ENCODE data around the gene CIAPIN1. TPM values are rescaled to one million over a fixed set of nuclear protein-coding genes. Genes with fewer than 3 reads are reported as not detected.
"Not testable (repeated sequence)": the region's sequence is repeated elsewhere in the genome, so short reads cannot be mapped to it uniquely, and the experiment has no call there.

Gene CIAPIN1
- polyA plus RNA-seq, 10 donors, result 48.7 to 67.3 (median 57.0) TPM

DNA sequence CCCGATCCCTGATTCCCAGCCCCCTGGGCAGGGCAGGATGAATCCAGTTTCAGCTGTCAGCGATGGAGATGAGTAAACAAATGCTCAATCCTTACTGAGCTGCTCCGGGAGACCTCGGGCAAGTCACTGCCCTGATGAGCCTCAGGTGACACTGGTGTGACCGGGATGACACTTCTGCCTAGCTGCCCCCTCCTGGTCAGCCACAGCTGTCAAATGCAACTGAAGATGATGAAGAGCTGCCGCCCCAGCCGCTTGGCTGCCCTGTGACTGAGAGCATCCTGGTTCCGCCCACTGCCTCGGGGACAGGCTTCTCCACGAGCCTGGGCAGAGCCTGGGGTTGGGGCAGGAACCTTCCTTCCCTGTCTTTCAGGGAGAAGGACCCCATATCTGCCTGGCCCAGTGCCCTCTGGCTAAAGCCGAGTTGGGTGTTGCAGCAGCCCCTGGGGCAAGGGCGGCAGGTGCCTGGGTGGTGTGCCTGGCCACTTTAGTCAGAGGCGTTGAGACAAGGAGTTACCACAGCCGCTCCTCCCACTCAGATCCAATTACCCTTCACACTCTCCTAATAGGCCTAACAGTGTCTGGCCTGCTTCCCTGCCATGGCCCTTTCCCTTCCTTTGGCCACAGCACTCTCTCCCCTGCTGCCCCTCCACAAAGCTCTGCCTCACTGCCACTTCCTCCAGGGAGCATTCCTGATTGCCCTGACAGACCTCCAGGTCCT, 37.2 kb downstream of the CIAPIN1 start:
- no peak for DNase-seq

DNA sequence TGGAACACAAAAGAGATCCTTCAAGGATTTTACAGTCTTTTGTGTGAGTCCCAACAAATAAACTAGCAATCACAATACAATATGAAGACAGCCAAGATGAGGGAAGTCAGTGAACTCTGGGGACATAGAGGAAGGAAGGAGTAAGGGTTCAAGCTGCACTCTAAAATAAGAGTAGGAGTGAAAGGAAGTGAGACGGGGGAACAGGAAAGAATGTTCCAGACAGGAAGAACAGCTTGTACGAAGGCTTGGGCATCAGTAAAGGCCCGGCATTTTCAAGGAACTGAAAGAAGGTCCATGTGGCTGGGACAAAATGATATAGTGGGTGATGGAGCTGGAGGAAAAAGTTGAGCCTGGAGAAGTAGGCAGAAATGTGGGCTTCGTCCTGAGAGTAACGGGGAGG, 38.1 kb downstream of the CIAPIN1 start:
- DNase-seq, result no peak

DNA sequence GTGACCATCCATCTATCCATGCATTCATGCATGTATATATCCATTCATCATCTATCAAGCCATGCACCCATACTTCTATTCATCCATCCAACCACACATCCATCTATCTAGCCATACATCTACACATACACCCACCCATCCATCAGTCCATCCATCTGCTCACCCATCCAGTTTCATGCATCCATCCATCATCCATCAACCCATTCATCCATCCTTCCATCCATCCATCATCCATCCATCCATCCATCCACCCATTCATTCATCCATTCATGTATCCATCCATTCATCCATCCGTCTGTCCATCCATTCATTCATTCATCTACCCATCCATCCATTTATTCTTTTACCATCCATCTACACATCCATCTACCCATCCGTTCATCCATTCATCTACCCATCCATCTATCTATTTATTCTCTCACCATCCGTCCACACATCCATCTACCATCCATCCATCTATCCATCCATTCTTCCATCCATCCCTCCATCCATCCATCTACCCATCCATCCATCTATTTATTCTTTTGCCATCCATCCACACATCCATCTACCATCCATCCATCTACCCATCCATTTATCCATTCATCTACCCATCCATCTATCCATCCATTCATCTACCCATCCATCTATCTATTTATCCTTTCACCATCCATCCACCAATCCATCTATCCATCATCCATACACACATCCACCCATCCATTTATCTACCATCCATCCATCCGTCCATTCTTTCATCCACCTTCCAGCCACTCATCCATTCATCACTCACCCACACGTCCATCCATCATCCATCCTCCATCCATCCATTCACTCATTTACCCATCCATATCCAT, 39.4 kb downstream of the CIAPIN1 start:
- DNase-seq, result no peak

DNA sequence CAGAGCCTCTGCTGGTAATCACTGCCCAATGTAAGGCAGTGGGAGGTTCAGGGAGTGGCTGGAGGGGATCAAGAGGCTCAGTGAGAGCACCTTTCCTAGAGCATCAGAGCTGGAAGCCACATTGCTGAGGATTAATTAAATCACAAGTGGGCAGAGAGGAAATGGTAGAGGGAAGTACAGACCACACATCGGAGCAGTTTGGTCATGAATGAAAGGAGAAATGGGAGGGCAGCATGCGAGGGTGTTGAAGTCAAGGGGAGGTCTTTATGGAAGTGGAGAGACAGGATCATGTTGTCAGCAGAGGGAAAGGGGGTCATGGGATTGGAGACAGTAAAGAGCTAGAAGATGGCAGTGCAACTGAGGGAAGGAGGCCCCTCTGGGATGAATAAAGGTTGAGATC, 40.3 kb downstream of the CIAPIN1 start:
- DNase-seq, result no peak

DNA sequence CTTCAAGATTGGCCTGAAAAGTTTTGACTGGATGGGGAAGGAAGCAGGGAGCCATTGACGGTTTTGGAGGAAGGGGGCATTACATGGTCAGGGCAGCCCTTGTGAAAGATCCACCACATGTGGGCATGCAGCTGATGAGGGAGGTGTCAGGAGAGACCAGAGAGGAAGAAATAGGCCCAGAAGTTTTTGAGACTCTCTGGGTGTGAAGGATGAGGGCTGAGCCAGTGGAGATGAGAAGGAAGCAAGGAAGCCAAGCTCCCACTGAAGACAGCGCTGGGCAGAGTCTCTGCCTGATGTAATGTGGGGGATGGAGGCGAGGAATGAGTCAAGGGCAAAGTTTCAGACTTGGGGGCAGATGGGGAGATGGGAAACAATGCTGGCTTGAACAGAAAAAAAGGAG, 42.1 kb downstream of the CIAPIN1 start:
- DNase-seq, result no peak

DNA sequence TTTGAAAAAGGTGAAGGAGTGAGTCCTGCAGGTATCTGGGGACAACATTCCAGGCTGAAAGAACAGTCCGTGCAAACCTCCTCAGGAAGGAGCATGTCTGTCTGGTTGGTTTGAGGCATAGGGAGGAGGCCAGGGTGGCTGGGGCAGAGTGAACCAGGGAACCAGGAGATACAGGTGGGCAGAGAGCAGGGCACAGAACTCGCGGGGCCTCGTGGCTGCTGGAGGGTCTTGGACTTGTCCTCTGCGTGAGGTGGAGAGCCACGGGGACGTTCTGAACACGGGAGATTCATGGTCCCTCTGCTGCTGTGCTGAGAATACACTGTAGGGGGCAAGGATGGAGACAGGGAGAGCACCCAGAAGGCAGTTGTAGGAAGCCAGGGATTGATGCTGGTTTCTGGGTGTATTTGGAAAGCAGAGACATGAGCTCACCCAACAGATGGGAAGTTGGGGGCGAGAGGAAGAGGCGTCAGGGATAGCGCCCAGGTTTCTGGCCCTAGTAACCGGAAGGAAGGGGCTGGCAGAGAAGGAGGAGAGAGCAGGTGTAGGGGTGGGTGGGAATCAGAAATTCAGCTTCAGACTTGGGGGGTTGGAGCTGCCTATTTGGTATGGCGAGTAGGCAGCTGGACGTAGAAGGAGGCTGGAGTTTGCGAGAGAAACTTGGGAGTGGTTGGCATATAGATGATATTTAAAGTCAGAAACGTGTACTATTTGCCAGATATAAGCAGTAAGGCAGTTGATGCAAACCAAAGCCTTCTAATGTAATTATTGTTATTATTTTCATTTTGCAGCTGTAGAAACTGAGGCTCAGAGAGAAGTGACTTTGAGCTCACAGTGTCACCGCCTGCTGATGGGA, 43.0 kb downstream of the CIAPIN1 start, which contains the start of gene CCL17:
Gene CCL17, plus strand, starts transcription at position 803 of the 853 bp plus-strand sequence. CDS start 9,166 bp downstream, outside the sequence.
- no peak for DNase-seq

DNA sequence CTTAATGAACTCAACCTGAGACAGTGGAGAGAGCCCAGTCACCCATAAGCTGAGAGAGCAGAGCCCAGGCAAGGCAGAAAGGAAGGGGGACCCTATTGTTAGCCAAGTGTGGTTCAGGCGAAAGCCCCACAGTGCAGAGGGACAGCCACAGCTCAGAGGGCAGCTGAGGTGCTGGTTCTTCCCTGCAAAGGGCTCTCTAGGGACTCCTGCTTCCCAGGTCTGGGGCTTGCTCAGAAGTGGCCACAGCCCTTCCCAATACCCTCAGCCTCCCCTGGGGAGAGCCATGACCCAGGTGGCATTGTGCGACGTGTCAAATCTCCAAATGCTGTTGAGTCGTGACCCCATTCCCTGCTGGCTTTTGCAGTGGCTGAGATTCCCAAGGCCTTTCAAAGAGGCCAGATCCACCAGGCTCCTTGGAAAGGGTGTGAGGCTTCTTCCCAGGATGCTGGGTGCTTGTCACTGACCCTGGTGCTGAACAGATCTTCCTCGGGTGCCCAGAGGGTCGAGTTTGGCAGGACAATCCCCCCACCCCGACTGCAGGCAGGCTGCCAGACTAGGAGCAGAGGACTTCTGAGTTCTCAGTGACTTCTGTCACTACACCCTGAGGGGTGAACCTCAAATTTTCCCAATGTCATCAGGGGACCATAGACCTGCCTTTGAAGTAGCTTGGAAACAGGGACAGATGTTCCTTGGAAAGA, 45.1 kb downstream of the CIAPIN1 start:
- DNase-seq, result no peak

DNA sequence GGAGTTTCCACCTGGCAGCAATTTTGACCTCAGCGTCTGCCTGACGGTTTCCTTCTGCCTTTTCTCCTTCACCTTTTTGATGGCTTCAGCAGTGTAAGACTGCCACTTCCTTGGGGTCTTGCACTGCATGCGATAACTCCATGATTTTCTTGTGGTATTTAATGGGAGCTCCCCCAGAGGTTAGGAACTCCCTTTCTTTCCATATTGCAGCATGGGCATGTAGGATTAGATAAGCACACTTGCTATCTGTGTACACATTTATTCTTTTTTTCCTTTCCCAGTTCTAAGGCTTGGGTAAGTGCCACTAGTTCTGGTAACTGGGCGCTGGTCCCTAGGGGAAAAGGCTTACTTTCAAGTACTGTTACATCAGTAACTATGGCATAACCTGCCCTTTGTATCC, 49.7 kb downstream of the CIAPIN1 start:
- not testable (repeated sequence) for DNase-seq

DNA sequence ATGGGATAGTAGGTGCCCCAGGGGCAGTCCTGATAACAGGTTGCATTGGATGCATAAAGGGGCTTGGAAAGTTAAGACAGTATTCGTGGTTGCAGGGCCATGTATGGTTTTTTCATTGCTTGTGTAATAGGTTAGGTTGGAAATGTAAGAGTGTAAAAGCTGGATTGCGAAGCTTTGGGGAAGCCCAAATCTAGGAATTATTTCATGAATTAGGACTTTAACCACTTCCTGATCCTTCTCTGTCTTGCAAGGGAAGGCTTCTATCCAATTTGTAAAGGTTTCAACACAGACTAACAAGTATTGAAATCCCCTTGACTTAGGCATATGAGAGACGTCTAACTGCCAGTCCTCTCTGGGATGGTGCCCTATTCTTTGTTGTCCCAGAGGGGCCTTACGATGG, 50.4 kb downstream of the CIAPIN1 start:
- no peak for DNase-seq

DNA sequence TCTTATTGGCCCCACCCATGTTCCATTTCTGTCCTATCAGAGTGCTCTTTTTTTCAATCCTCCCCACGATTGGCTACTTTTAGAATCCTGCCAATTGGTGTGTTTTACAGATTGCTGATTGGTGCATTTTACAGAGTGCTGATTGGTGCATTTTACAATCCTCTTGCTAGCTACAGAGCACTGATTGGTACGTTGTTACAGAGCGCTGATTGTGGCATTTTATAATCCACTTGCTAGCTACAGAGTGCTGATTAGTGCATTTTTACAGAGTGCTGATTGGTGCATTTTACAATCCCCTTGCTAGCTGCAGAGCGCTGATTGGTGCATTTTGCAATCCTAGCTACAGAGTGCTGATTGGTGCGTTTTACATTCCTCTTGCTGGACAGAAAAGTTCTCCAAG, 52.2 kb downstream of the CIAPIN1 start:
- no peak for DNase-seq

DNA sequence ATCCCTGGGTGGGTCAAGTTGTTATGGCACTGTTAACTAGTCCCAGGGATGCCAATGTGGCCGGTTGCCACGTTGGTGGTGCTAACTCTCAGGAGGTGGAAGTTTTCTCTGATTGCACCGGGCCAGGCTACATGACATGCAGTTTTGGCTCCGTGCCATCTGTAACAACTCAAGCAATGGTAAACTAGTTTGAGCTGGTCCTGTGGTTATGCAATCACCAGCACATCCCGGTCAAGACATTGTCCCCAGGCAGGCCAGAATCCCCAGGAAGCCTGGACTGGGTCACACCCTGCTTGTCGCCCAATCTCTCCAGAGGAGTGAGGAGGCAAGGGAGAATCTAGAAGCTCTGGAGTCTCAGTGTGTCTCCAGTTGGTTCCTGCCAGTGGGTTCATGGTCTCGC, 52.7 kb downstream of the CIAPIN1 start:
- no peak for DNase-seq

DNA sequence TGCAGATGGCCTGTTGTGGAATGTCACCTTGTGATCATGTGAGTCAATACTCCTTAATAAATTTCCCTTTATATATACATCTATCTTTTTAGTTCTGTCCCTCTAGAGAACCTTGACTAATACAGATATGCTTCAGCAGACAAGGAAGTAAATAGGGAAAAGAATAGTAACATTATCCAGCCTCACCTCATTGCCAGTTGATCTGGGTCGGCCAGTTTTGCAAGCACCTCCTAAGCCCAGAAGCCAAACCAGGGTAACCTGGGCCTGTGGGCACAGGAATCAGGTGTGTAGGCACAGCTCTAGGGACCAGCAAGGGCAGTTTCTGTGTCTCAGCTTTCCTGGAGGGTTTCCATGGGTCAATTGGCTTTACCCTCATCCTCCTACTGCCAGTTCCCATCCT, 54.5 kb downstream of the CIAPIN1 start:
- no peak for DNase-seq

DNA sequence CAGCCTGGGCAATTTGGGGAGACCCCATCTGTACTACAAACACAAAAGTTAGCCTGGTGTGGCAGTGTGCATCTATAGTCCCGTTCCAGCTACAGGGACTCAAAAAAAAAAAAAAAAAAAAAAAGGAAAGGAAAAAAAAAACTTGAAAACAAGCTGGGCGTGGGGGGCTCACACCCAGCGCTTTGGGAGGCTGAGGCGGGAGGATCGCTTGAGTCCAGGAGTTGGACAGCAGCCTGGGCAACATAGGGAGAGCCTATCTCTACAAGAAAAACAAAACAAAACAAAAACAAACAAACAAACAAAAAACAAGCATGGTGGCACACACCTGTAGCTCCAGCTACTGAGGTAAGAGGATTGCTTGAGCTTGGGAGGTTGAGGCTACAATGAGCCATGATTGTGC, 55.5 kb downstream of the CIAPIN1 start:
- DNase-seq, result no peak

DNA sequence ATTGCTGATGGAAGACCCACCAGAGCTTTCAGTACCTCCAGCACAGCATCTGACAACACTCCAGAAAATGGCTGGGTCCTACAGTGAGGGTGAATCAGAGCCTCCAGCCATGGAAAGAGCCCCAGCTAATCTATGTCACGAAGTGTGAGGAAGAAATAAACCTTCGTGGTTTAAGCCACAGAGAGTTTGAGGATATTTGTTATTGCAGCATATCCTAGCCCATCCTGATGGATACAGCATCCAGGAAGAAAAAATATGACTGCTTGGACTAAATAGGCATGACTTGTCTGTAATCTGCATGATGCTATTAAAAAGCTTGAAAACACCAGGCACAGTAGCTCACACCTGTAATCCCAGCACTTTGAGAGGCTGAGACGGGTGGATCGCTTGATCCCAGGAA, 55.9 kb downstream of the CIAPIN1 start:
- DNase-seq, result no peak

DNA sequence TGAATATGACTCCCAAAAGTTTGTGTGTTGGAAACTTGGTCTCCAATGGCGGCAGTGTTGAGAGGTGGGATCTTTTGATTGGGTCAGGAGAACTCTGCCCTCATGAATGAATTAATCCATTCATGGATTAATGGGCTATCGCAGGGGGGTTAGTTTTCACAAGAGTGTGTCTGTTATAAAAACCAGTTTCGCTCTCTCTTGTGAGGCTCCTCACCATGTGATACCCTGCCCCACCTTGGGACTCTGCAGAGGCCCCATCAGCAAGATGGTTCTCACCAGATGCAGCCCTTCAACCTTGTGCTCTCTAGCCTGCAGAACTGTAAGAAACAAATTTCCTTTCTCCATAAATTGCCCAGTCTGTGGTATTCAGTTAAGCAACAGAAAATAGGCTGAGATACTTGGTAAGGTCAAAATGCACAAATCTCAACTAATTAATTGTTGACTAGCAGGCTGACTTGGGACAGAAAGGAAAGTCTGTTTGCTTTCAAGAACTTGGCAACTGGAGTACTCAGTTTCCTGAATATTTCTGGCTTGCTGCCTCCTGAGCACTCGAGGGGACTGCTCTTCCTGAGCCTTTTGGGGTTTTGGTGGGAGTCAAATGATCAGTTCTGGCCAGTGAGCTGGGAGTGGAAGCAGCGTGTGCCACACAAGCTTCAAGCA, 56.4 kb downstream of the CIAPIN1 start:
- peak in 1 of 3 donors; percentile 52 for DNase-seq

DNA sequence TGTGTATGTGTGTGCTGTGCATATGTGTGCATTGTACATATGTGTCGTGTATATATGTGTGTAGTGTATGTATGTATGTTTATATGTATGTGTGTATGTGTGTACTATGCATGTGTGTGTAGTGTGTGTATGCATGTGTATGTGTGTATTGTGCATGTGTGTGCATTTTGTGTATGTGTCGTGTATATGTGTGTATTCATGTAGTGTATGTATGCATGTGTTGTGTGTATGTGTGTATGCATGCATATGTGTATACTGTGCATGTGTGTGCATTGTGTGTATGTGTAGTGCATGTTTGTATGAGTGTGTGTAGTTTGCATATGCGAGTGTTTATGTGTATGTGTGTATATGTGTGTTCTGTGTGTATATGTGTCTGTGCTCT, 58.1 kb downstream of the CIAPIN1 start:
- DNase-seq, result no peak

DNA sequence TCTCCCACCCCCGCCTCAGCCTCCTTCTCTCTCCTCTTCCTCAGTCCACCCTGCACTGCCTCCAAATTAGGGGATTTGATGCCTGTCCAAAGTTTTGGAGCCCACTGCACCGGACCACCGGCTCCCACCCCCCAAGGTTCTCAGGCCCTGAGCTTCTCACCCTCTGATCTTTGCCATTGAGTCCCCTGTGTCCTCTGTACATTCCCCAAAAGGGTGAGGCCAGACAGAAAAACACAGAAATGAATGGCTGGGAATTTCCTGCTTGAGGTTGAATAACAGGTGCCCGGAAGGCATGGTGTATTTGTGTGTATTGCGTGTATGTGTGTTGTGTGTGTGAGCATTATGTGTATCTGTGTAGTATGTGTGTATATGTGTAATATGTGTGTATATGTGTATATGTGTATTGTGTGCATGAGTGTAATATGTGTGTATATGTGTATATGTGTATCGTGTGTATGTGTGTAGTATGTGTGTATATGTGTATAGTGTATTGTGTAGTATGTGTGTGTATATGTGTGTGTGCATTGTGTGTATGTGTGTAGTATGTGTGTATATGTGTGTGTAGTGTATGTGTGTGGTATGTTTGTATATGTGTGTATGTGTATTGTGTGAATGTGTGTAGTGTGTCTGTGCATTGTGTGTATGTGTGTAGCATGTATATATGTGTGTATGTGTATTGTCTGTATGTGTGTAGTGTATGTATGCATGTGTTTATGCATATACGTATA, 58.7 kb downstream of the CIAPIN1 start:
- DNase-seq, result no peak

DNA sequence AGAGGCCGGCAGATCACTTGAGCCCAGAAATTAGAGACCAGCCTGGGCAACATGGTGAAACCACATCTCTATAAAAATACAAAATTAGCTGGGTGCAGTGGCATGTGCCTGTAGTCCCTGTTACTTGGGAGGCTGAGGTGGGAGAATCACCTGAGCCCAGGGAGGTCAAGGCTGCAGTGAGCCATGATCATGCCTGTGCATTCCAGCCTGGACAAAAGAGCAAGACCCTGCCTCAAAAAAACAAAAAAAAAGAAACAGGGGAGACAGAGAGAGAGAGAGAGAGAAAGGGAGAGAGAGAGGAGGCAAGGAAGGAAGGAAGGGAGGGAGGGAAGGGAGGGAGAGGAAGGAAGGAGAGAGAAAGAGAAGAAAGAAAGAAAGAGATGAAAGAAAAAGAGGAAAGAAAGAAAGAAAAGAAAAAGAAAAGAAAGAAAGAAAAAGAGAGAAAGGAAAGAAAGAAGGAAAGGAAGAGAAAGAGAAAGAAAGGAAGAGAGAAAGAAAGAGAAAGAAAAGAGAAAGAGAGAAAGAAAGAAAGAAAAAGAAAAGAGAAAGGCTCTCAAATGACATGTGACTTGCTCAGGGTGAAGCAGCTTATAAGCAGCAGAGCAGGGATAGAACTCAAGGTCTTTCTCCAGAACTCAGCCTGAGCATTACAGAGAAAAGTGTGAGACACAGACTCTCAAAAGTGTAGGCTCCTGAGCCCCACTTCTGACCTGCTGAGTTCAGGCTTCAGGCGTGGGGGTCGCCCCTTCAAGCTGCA, 59.4 kb downstream of the CIAPIN1 start:
- DNase-seq, result no peak

DNA sequence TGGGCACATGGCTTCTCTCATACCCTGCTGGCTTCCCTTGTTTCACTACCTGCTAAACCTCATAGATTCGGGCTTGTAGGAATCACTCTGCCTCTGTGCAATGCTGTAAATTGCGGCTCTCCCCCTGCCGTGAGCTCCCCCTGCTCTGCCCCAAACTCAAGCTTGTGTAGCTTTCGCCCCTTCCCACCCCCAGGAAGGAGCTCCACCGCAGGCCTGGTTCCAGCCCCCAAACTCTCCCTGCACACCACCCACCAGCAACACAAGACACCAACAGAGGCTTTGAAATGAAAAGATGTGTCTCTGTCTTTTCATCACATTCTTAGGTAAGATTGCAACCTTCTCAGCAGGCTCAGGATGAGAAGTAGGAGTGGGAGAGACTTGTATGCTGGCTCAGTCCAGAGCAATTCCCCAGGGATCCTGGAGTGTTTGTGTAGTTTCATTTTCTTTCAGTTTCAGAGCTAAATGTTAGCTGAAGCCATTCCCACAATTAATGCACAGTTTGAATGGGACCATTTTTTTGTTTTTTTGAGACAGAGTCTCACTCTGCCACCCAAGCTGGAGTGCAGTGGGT, 60.7 kb downstream of the CIAPIN1 start:
- peak; percentile 42 to 78 (median 49) for DNase-seq

Measured in muscle of back (tissue), 11 donors.